H1 (cell line): ENCODE results near the gene SERHL2.
"Not testable (repeated sequence)": the region's sequence is repeated elsewhere in the genome, so short reads cannot be mapped to it uniquely, and the experiment has no call there.

Source experiments
- BACH1 ChIP-seq: IDR thresholded peaks from 2 replicates; pipeline ENCODE4 v1.6.1; 2012; ENCODE audit warnings: low read length, improper control_type of control experiment
- EGR1 ChIP-seq: IDR thresholded peaks from 2 replicates; pipeline ENCODE4 v1.6.1; 2011; ENCODE audit warnings: low read depth, low read length, borderline replicate concordance
- EP300 ChIP-seq, 2 experiments: IDR thresholded peaks; 1 replicate in 1 of 2; 2 replicates in 1 of 2; pipeline ENCODE4 v1.6.1; 2011 to 2012; ENCODE audit warnings: low read depth in 2 of 2, low read length in 2 of 2, mild to moderate bottlenecking in 2 of 2, borderline replicate concordance in 1 of 2, inconsistent platforms in 1 of 2, moderate library complexity in 1 of 2
- EZH2 ChIP-seq: fragments of 200-600 bp; sonication (generic); IDR thresholded peaks from 2 replicates; pipeline ENCODE4 v1.7.1; 2012; ENCODE audit warnings: low read depth, mild to moderate bottlenecking, moderate library complexity, low read length, inconsistent platforms; ENCODE audit not compliant: severe bottlenecking
- KDM1A ChIP-seq: fragments of 200-600, 300-600 bp; sonication (generic); IDR thresholded peaks from 2 replicates; pipeline ENCODE4 v1.7.1; 2016; ENCODE audit warnings: mild to moderate bottlenecking, low read length, borderline replicate concordance
- KDM5A ChIP-seq: fragments of 200-600 bp; IDR thresholded peaks from 2 replicates; pipeline ENCODE4 v1.7.1; 2012; ENCODE audit warnings: mild to moderate bottlenecking, low read length, inconsistent platforms, mixed read lengths
- MAFK ChIP-seq: IDR thresholded peaks from 2 replicates; pipeline ENCODE4 v1.6.1; 2012; ENCODE audit warnings: low read depth, mild to moderate bottlenecking, improper control_type of control experiment, low read length
- NRF1 ChIP-seq: IDR thresholded peaks from 2 replicates; pipeline ENCODE4 v1.6.1; 2011; ENCODE audit warnings: mild to moderate bottlenecking, low read depth, low read length, improper control_type of control experiment
- POLR2AphosphoS5 ChIP-seq: IDR thresholded peaks from 2 replicates; pipeline ENCODE4 v1.6.1; 2011; ENCODE audit warnings: low read depth, low read length
- RNF2 ChIP-seq: fragments of 200-900, 300-1000 bp; sonication (generic); IDR thresholded peaks from 2 replicates; pipeline ENCODE4 v1.7.1; 2016; ENCODE audit warnings: borderline replicate concordance, low read depth, mild to moderate bottlenecking, antibody characterized with exemption, low read length; ENCODE audit not compliant: poor library complexity, severe bottlenecking; ENCODE audit errors: missing control alignments
- SRF ChIP-seq: IDR thresholded peaks from 2 replicates; pipeline ENCODE4 v1.6.1; 2011; ENCODE audit warnings: mild to moderate bottlenecking, low read depth, low read length, moderate library complexity
- TBP ChIP-seq: IDR thresholded peaks from 2 replicates; pipeline ENCODE4 v1.6.1; 2011; ENCODE audit warnings: low read depth, low read length, improper control_type of control experiment
- TCF12 ChIP-seq: IDR thresholded peaks from 2 replicates; pipeline ENCODE4 v1.6.1; 2011; ENCODE audit warnings: low read depth, mild to moderate bottlenecking, low read length
- TF ChIP-seq, protein P1 (sequence below), 3 experiments: IDR thresholded peaks; 1 replicate in 2 of 3; 2 replicates in 1 of 3; pipeline versions ENCODE4 v1.5.1 to v1.6.1; 2011; ENCODE audit warnings: low read length in 3 of 3, mild to moderate bottlenecking in 3 of 3, inconsistent platforms in 2 of 3, low read depth in 1 of 3, moderate library complexity in 1 of 3; ENCODE audit not compliant: insufficient read depth in 1 of 3; ENCODE audit errors: control extremely low read depth in 1 of 3

DNA sequence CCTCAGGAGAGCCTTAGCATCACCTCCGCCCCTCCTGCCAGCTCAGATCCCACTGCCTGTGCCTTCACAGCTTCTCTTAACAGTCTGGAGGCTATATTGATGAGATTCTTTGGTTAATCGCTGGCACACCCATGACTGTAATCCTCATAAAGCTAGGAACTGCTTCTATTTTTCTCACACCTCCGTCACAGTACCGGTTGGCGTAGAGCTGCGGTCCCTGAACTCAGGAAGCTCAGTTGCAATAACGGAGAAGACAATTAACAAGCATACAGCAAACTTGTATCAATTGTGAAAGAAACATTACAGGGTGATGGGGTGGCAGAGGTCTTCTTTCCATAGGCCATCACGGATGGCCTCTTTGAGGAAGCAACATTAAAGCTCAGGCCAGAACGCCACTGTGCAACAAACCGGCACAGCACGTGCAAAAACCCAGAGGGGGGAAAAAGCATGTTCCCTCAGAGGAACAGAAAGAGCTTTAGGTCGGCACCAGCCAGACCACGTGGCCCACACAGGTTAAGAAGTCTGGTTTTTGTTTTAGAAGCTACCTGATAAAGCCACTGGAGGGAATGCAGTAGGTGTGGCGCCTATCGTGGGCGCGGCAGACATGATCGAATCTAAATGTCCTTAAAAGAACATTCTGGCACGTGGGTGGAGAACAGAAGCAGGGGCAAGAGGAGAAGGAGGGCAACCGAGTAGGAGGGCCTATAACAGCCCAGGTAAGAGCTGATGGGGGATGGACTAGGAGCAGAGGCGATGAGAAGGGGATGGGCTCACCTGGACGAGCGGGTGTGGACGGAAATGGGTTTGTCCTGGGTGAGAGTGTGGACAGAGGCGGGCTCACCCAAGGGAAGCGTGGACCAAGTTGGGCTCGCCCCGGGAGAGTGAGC lies 34.9 kb upstream of the SERHL2 start:
- TF ChIP-seq, protein P1, sequence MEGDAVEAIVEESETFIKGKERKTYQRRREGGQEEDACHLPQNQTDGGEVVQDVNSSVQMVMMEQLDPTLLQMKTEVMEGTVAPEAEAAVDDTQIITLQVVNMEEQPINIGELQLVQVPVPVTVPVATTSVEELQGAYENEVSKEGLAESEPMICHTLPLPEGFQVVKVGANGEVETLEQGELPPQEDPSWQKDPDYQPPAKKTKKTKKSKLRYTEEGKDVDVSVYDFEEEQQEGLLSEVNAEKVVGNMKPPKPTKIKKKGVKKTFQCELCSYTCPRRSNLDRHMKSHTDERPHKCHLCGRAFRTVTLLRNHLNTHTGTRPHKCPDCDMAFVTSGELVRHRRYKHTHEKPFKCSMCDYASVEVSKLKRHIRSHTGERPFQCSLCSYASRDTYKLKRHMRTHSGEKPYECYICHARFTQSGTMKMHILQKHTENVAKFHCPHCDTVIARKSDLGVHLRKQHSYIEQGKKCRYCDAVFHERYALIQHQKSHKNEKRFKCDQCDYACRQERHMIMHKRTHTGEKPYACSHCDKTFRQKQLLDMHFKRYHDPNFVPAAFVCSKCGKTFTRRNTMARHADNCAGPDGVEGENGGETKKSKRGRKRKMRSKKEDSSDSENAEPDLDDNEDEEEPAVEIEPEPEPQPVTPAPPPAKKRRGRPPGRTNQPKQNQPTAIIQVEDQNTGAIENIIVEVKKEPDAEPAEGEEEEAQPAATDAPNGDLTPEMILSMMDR (IDR thresholded peaks at IDR 0.05; ENCODE audit: control extremely low read depth in 1 of 3, insufficient read depth in 1 of 3, low read depth in 1 of 3, low read length in 3 of 3) = not testable (repeated sequence)
- not testable (repeated sequence) for TF ChIP-seq POLR2AphosphoS5; NRF1; EZH2; EGR1; SRF; KDM5A; KDM1A; MAFK; EP300 (IDR thresholded peaks at IDR 0.05; ENCODE audit: borderline replicate concordance in 1 of 2, low read depth in 2 of 2, low read length in 2 of 2); BACH1; TBP; RNF2; TCF12
